HepG2 (cell line): ENCODE data around the gene ILDR2.

Experiments used
- FOXA3 ChIP-seq: IDR thresholded peaks from 2 replicates; pipeline ENCODE4 v1.6.1; 2016; ENCODE audit warnings: missing genetic modification reagents, missing compliant biosample characterization
- ZNF3 ChIP-seq: IDR thresholded peaks from 2 replicates; pipeline ENCODE4 v1.7.0; 2017; ENCODE audit warnings: inconsistent platforms
- TF ChIP-seq, protein P1 (sequence below): sonication (generic); formaldehyde crosslinking; IDR thresholded peaks from 2 replicates; pipeline ENCODE4 v1.8.0; 2022; ENCODE audit warnings: mild to moderate bottlenecking, missing genetic modification reagents, borderline replicate concordance
- TF ChIP-seq, protein P2 (sequence below), 2 experiments: sonication (generic) in 1 of 2; formaldehyde crosslinking in 1 of 2; IDR thresholded peaks; 2 replicates each; pipeline versions ENCODE4 v1.5.1 to v1.6.1; 2011 to 2020; ENCODE audit warnings: borderline replicate concordance in 1 of 2, low read depth in 1 of 2, low read length in 1 of 2, mild to moderate bottlenecking in 1 of 2, missing genetic modification reagents in 1 of 2, moderate library complexity in 1 of 2

DNA sequence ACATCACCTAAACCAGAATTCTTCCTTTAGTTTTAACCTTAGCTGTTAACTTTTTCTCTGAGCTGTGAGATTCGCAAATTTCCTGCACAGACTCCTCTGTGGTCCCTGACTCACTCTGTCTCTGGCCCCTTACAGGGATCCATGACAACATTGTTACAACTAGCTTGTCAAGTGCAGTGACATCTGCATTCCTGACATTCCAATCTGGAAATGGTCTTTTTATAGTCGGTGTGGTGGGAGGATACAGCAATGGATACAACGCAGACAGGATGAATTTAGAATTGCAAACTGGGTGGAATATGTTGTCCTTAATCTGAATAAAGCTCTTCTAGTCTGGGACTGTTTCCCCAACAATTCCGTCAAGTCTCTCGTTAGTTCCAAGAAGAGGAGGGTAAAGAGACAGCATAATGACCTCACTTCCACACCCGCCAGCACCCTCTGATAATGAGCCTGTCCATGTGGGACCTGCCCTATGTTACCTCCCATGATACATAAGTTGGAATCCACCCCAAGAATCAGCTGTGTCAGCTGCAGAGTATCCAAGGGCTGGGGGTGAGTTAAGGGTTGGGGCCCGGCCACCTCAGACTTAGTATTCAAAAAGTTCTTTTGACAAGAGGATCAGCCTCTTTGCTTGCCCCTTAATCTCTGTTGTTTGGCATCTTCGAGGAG lies 49.4 kb downstream of the ILDR2 start:
- TF ChIP-seq FOXA3 (no peak), ZNF3 (no peak)
- TF ChIP-seq, protein P1, sequence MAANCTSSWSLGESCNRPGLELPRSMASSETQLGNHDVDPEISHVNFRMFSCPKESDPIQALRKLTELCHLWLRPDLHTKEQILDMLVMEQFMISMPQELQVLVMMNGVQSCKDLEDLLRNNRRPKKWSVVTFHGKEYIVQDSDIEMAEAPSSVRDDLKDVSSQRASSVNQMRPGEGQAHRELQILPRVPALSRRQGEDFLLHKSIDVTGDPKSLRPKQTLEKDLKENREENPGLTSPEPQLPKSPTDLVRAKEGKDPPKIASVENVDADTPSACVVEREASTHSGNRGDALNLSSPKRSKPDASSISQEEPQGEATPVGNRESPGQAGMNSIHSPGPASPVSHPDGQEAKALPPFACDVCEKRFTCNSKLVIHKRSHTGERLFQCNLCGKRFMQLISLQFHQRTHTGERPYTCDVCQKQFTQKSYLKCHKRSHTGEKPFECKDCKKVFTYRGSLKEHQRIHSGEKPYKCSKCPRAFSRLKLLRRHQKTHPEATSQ (CRISPR knock-in tag): no peak
- TF ChIP-seq, protein P2, sequence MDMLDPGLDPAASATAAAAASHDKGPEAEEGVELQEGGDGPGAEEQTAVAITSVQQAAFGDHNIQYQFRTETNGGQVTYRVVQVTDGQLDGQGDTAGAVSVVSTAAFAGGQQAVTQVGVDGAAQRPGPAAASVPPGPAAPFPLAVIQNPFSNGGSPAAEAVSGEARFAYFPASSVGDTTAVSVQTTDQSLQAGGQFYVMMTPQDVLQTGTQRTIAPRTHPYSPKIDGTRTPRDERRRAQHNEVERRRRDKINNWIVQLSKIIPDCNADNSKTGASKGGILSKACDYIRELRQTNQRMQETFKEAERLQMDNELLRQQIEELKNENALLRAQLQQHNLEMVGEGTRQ (IDR thresholded peaks at IDR 0.05; ENCODE audit: low read depth, low read length): no peak
- TF ChIP-seq, protein P2 (CRISPR knock-in tag; IDR thresholded peaks at IDR 0.05; ENCODE audit: borderline replicate concordance): no peak
